A549 (cell line): Measurements from ENCODE around the gene OPCML. TPM values are rescaled to one million over a fixed set of nuclear protein-coding genes. Genes with fewer than 3 reads are reported as not detected.

Experiments
- ATAC-seq, 2 experiments: fragments of 200-7000 bp in 1 of 2; fragments of >200 bp in 1 of 2; cut with Nextera tagmentation in 1 of 2; cut with Tn5 transposase in 1 of 2; 3 replicates each; pipeline versions ENCODE4 v1.8.0 to v1.9.1; 2018 to 2020; ENCODE audit warnings: mild to moderate bottlenecking in 1 of 2, moderate library complexity in 1 of 2
- CTCF ChIA-PET: fragments of 300-600 bp; sonication (Branson Sonifier 250); formaldehyde crosslinking; extraction: SDS; loops from one replicate; lab custom pipeline; 2021; ENCODE audit warnings: antibody characterized with exemption, inconsistent platforms; lab: Yijun Ruan, JAX
- POLR2A ChIA-PET: fragments of 350-600 bp; formaldehyde crosslinking; extraction: SDS; loops from one replicate; lab custom pipeline; 2021; ENCODE audit warnings: antibody characterized with exemption, inconsistent platforms; lab: Yijun Ruan, JAX
- DNase-seq, 2 experiments: peaks; one replicate each; pipeline versions ENCODE4 v3.0.0 to v3.0.0-alpha.2; 2011 to 2016; ENCODE audit warnings: low read depth in 1 of 2, low spot score in 1 of 2
- FAIRE-seq: peaks from 2 replicates; lab custom pipeline; 2011; peaks lifted over from hg19 to GRCh38; lab: Jason Lieb, UNC
- H3K27ac ChIP-seq, 2 experiments: fragments of >200 bp; sonication (Bioruptor Twin); formaldehyde crosslinking; 3 replicates each; pipeline ENCODE4 v1.5.1; 2016 to 2017
- H3K4me1 ChIP-seq: fragments of >200 bp; sonication (Bioruptor Twin); formaldehyde crosslinking; 3 replicates; pipeline ENCODE4 v1.6.1; 2016
- H3K4me2 ChIP-seq: fragments of >200 bp; sonication (Bioruptor Twin); formaldehyde crosslinking; 3 replicates; pipeline ENCODE4 v1.6.1; 2016
- H3K4me3 ChIP-seq: fragments of >200 bp; sonication (Bioruptor Twin); formaldehyde crosslinking; 3 replicates; pipeline ENCODE4 v1.5.1; 2016
- H3K9me3 ChIP-seq: fragments of >200 bp; sonication (Bioruptor Twin); formaldehyde crosslinking; 3 replicates; pipeline ENCODE4 v1.6.1; 2016
- ATOH8 ChIP-seq: fragments of 250-450 bp; sonication (Bioruptor Pico); IDR thresholded peaks from 2 replicates; pipeline ENCODE4 v1.5.0; 2020; ENCODE audit warnings: low read depth, mild to moderate bottlenecking, moderate library complexity
- CBX2 ChIP-seq: fragments of 200-600 bp; sonication (generic); IDR thresholded peaks from 2 replicates; pipeline ENCODE4 v1.6.1; 2016; ENCODE audit warnings: low read depth, mild to moderate bottlenecking, borderline replicate concordance
- CHD2 ChIP-seq: fragments of 150-350 bp; IDR thresholded peaks from 2 replicates; pipeline ENCODE4 v1.6.1; 2014; ENCODE audit warnings: low read length; ENCODE audit not compliant: partially characterized antibody
- CHD4 ChIP-seq: fragments of 200-600 bp; sonication (generic); IDR thresholded peaks from 2 replicates; pipeline ENCODE4 v1.6.1; 2016; ENCODE audit warnings: antibody characterized with exemption, mild to moderate bottlenecking, borderline replicate concordance
- CTCF ChIP-seq: fragments of >200 bp; sonication (Bioruptor Twin); formaldehyde crosslinking; IDR thresholded peaks from 3 replicates; pipeline ENCODE4 v1.5.1; 2016
- EHMT2 ChIP-seq: fragments of 200-600 bp; sonication (generic); IDR thresholded peaks from 2 replicates; pipeline ENCODE4 v1.6.1; 2016; ENCODE audit warnings: antibody characterized with exemption, low read depth, mild to moderate bottlenecking, moderate library complexity
- FOSL2 ChIP-seq, 2 experiments: fragments of 450-650 bp in 1 of 2; fragments of >200 bp in 1 of 2; sonication (Bioruptor Twin) in 1 of 2; formaldehyde crosslinking; IDR thresholded peaks; 2 replicates each; pipeline versions ENCODE4 v1.5.0 to v1.6.1; 2016 to 2020; ENCODE audit warnings: mild to moderate bottlenecking in 1 of 2, moderate library complexity in 1 of 2
- FOXS1 ChIP-seq: fragments of 250-450 bp; sonication (Bioruptor Pico); IDR thresholded peaks from 2 replicates; pipeline ENCODE4 v1.5.0; 2020; ENCODE audit warnings: mild to moderate bottlenecking, moderate library complexity
- GATA3 ChIP-seq: IDR thresholded peaks from 2 replicates; pipeline ENCODE4 v1.6.1; 2012; ENCODE audit warnings: borderline replicate concordance
- HDAC2 ChIP-seq: fragments of 200-600 bp; sonication (generic); IDR thresholded peaks from 2 replicates; pipeline ENCODE4 v1.6.1; 2016
- HEYL ChIP-seq: fragments of 250-450 bp; sonication (Bioruptor Pico); IDR thresholded peaks from 2 replicates; pipeline ENCODE4 v1.8.0; 2021; ENCODE audit warnings: mild to moderate bottlenecking, moderate library complexity
- HMGXB4 ChIP-seq: fragments of 250-450 bp; sonication (Bioruptor Pico); IDR thresholded peaks from 2 replicates; pipeline ENCODE4 v1.5.0; 2021; ENCODE audit warnings: mild to moderate bottlenecking, moderate library complexity, borderline replicate concordance
- HOXA7 ChIP-seq: fragments of 250-450 bp; sonication (Bioruptor Pico); IDR thresholded peaks from 2 replicates; pipeline ENCODE4 v1.5.0; 2020; ENCODE audit warnings: mild to moderate bottlenecking, moderate library complexity
- HOXB13 ChIP-seq: fragments of 250-450 bp; sonication (Bioruptor Pico); IDR thresholded peaks from 2 replicates; pipeline ENCODE4 v1.5.0; 2020; ENCODE audit warnings: low read depth, mild to moderate bottlenecking, moderate library complexity
- HOXB5 ChIP-seq: fragments of 250-450 bp; sonication (Bioruptor Pico); IDR thresholded peaks from 2 replicates; pipeline ENCODE4 v1.5.0; 2020; ENCODE audit warnings: mild to moderate bottlenecking, moderate library complexity
- JUN ChIP-seq, 2 experiments: fragments of >200 bp; sonication (Bioruptor Twin); formaldehyde crosslinking; IDR thresholded peaks; 2 replicates in 1 of 2; 3 replicates in 1 of 2; pipeline ENCODE4 v1.6.1; 2016 to 2017
- JUNB ChIP-seq: fragments of >200 bp; sonication (Bioruptor Twin); formaldehyde crosslinking; IDR thresholded peaks from 2 replicates; pipeline ENCODE4 v1.6.1; 2016
- MAX ChIP-seq: IDR thresholded peaks from 2 replicates; pipeline ENCODE4 v1.6.1; 2012
- MAZ ChIP-seq: fragments of 150-350 bp; IDR thresholded peaks from 2 replicates; pipeline ENCODE4 v1.6.1; 2014; ENCODE audit warnings: antibody characterized with exemption, low read depth, low read length, borderline replicate concordance
- MYC ChIP-seq: IDR thresholded peaks from 2 replicates; pipeline ENCODE4 v1.6.1; 2012; ENCODE audit warnings: mild to moderate bottlenecking, inconsistent platforms, low read length, improper control_type of control experiment, borderline replicate concordance
- NR3C1 ChIP-seq: fragments of >200 bp; sonication (Bioruptor Twin); formaldehyde crosslinking; IDR thresholded peaks from 3 replicates; pipeline ENCODE4 v1.6.1; 2017
- RAD21 ChIP-seq, 2 experiments: fragments of >200 bp in 1 of 2; sonication (Bioruptor Twin) in 1 of 2; formaldehyde crosslinking in 1 of 2; IDR thresholded peaks in 1 of 2; conservative IDR thresholded peaks in 1 of 2; 2 replicates in 1 of 2; 3 replicates in 1 of 2; pipeline ENCODE4 v1.6.1; 2012 to 2018; ENCODE audit warnings: inconsistent platforms in 1 of 2
- RFX5 ChIP-seq: fragments of 450-650 bp; IDR thresholded peaks from 2 replicates; pipeline ENCODE4 v1.7.1; 2014; ENCODE audit warnings: antibody characterized with exemption, mild to moderate bottlenecking, moderate library complexity
- SMC3 ChIP-seq: fragments of >200 bp; sonication (Bioruptor Twin); formaldehyde crosslinking; IDR thresholded peaks from 3 replicates; pipeline ENCODE4 v1.6.1; 2018; ENCODE audit warnings: inconsistent platforms
- SREBF2 ChIP-seq: fragments of 450-650 bp; IDR thresholded peaks from 2 replicates; pipeline ENCODE4 v1.6.1; 2014; ENCODE audit warnings: mild to moderate bottlenecking, moderate library complexity
- TFCP2L1 ChIP-seq: fragments of 250-450 bp; sonication (Bioruptor Pico); IDR thresholded peaks from 2 replicates; pipeline ENCODE4 v1.5.0; 2021; ENCODE audit warnings: mild to moderate bottlenecking
- TP53 ChIP-seq: fragments of 250-450 bp; sonication (Bioruptor Pico); IDR thresholded peaks from 2 replicates; pipeline ENCODE4 v1.5.0; 2021; ENCODE audit warnings: mild to moderate bottlenecking, moderate library complexity
- USF2 ChIP-seq: fragments of 450-650 bp; IDR thresholded peaks from 2 replicates; pipeline ENCODE4 v1.6.1; 2014; ENCODE audit warnings: antibody characterized with exemption
- ZFP36 ChIP-seq: fragments of 450-650 bp; IDR thresholded peaks from 2 replicates; pipeline ENCODE4 v1.6.1; 2014; ENCODE audit warnings: borderline replicate concordance; ENCODE audit not compliant: partially characterized antibody
- WGBS: methylation state at CpG from one replicate; pipeline ENCODE4 v1.1.6; 2017; ENCODE audit errors: missing lambda C conversion rate; 5-methylcytosine and 5-hydroxymethylcytosine counted together
- polyA plus RNA-seq, 4 experiments: library from polyadenylated mRNA; depleted of rRNA in 3 of 4; stranded (reverse); fragments of >200 nt; fragmentation: RNase III in 1 of 4; extraction: RNeasy Plus Mini Kit Qiagen cat#74134 plus additional on column Dnase treatment in 1 of 4; gene quantifications; 2 replicates in 3 of 4; 3 replicates in 1 of 4; pipeline ENCODE4 v1.2.3, GENCODE V29; 2011 to 2017

Gene OPCML
- polyA plus RNA-seq, 2 of the 4 experiments (the other 2 are of a cell fraction), result not detected

GRCh38 chr11:133191931-133192330 is 340.4 kb downstream of the OPCML start:
- Histone ChIP-seq H3K4me2 (no peak overlapping the region), H3K9me3 (no peaks in the 10 kb centered on the region), H3K27ac (no peak overlapping the region), H3K4me1 (no peaks in the 10 kb centered on the region), H3K4me3 (no peak overlapping the region)
- ChIA-PET POLR2A (no interaction called here), CTCF (no interaction called here)
- DNase-seq, result no peak
- 4% methylated on average over 1 of the region's 1 CpG for WGBS
- ATAC-seq, result no peak
- no peak for FAIRE-seq
- TF ChIP-seq HOXB13 (CRISPR knock-in tag) (no peak), GATA3 (no peak), SREBF2 (no peak), NR3C1 (no peak), TFCP2L1 (no peak), CTCF (no peak), USF2 (no peak), RAD21 (conservative IDR thresholded peaks at IDR 0.05 in 1 of 2, IDR thresholded peaks at IDR 0.05 in 1 of 2) (no peak), MAX (no peak), ZFP36 (no peak), FOXS1 (no peak), CHD2 (no peak), HEYL (CRISPR knock-in tag) (no peak), HDAC2 (no peak), JUNB (no peak), HOXA7 (no peak), MYC (no peak), HMGXB4 (CRISPR knock-in tag) (no peak), TP53 (CRISPR knock-in tag) (no peak), CBX2 (no peak)

GRCh38 chr11:133181667-133182066 is 350.6 kb downstream of the OPCML start:
- TF ChIP-seq MAZ, result no peak
- TF ChIP-seq FOSL2 (IDR thresholded peaks at IDR 0.05), result no peak
- TF ChIP-seq FOSL2 (CRISPR knock-in tag; IDR thresholded peaks at IDR 0.05), result no peak
- TF ChIP-seq ATOH8, result no peak
- TF ChIP-seq HMGXB4 (CRISPR knock-in tag), result no peak
- no peak for TF ChIP-seq HEYL (CRISPR knock-in tag)
- no peak for TF ChIP-seq RFX5
- TF ChIP-seq JUNB, result no peak
- TF ChIP-seq EHMT2, result no peak
- TF ChIP-seq MAX, result no peak
- no peak for TF ChIP-seq CHD4
- TF ChIP-seq GATA3, result no peak
- no peak for TF ChIP-seq MYC
- TF ChIP-seq HDAC2, result no peak
- no peak for TF ChIP-seq JUN (IDR thresholded peaks at IDR 0.05)
- TF ChIP-seq SMC3, result no peak
- no peak for TF ChIP-seq HOXB5 (CRISPR knock-in tag)
- ChIA-PET POLR2A (no interaction called here), CTCF (no interaction called here)
- H3K4me3 ChIP-seq, result no peak overlapping the region
- DNase-seq (no peak), FAIRE-seq (no peak), ATAC-seq (no peak)
- H3K9me3 ChIP-seq, result no peaks in the 10 kb centered on the region
- WGBS, result 4% methylated on average over 2 of the region's 2 CpGs
- H3K27ac ChIP-seq, result no peak overlapping the region
- H3K4me1 ChIP-seq, result no peaks in the 10 kb centered on the region
- no peak overlapping the region for H3K4me2 ChIP-seq
